Activated B cell treated with CpG ODN at 0.5 μM for 24 hours (primary cell): ENCODE results near the gene RET. TPM values are rescaled to one million over a fixed set of nuclear protein-coding genes. Genes with fewer than 3 reads are reported as not detected.

Source experiments
- ATAC-seq: fragments of 200-7000 bp; cut with Tn5 transposase; one replicate; pipeline ENCODE4 v1.10.0; 2021; ENCODE audit warnings: low read depth, mild to moderate bottlenecking, moderate library complexity
- CTCF ChIA-PET: fragments of 350-600 bp; sonication (Branson Sonifier 250); formaldehyde crosslinking; loops from one replicate; lab custom pipeline; 2021; ENCODE audit warnings: antibody characterized with exemption; lab: Charles Lee
- POLR2A ChIA-PET: fragments of 350-600 bp; sonication (Branson Sonifier 250); formaldehyde crosslinking; loops from one replicate; lab custom pipeline; 2021; ENCODE audit warnings: antibody characterized with exemption; lab: Charles Lee
- DNase-seq: peaks from one replicate; pipeline ENCODE4 v3.0.0; 2022
- H3K27ac Mint-ChIP-seq: one replicate; pipeline ENCODE4 v1.8.0; 2020; ENCODE audit warnings: mixed read lengths
- H3K27me3 Mint-ChIP-seq: one replicate; pipeline ENCODE4 v1.8.0; 2021; ENCODE audit warnings: mixed read lengths
- H3K36me3 Mint-ChIP-seq: one replicate; pipeline ENCODE4 v1.8.0; 2021; ENCODE audit warnings: low read depth, mixed read lengths
- H3K4me1 Mint-ChIP-seq: one replicate; pipeline ENCODE4 v1.8.0; 2021; ENCODE audit warnings: mixed read lengths
- H3K4me3 Mint-ChIP-seq: one replicate; pipeline ENCODE4 v1.8.0; 2020; ENCODE audit warnings: mild to moderate bottlenecking, mixed read lengths
- H3K9me3 Mint-ChIP-seq: one replicate; pipeline ENCODE4 v1.8.0; 2020; ENCODE audit warnings: mixed read lengths
- CTCF ChIP-seq: fragments of 200-600 bp; IDR thresholded peaks from one replicate; pipeline ENCODE4 v1.8.0; 2022; ENCODE audit warnings: antibody characterized with exemption, mild to moderate bottlenecking
- intact Hi-C: fragments of 100-400 bp; cut with micrococcal nuclease; formaldehyde crosslinking; loops from one replicate; pipeline ENCODE4 v1.15.1; 2024
- total RNA-seq: library from RNA; stranded (reverse); gene quantifications from 2 replicates; pipeline ENCODE4 v1.2.3, GENCODE V29; 2022

The RET gene
- total RNA-seq, 1 donor from 2014 or later = not detected

GRCh38 chr10:43124094-43124521 lies 47.2 kb downstream of the RET start:
- H3K27ac Mint-ChIP-seq = no peak overlapping the region
- H3K9me3 Mint-ChIP-seq = no peaks in the 10 kb centered on the region
- no peaks in the 10 kb centered on the region for H3K36me3 Mint-ChIP-seq
- CTCF ChIA-PET = no interaction called here
- no peak for DNase-seq
- POLR2A ChIA-PET = interaction anchor here (6.1 kb wide), 1 partner anchor 15 kb away, joined by 67 read pairs; the partner anchor contains the start of gene CSGALNACT2
- no peak for TF ChIP-seq CTCF
- no peak overlapping the region for H3K4me3 Mint-ChIP-seq
- H3K27me3 Mint-ChIP-seq = no peaks in the 10 kb centered on the region
- intact Hi-C loops = no loop called here
- H3K4me1 Mint-ChIP-seq = peaks cover 72% of the 10 kb centered on the region
- no peak for ATAC-seq

- TF ChIP-seq CTCF = no peak
- intact Hi-C loops = no loop called here
- peaks cover 76% of the 10 kb centered on the region for H3K4me1 Mint-ChIP-seq
- H3K9me3 Mint-ChIP-seq = no peaks in the 10 kb centered on the region
- DNase-seq (no peak), ATAC-seq (no peak)
- ChIA-PET POLR2A (interaction anchor here (6.1 kb wide), 1 partner anchor 14 kb away, joined by 67 read pairs; the partner anchor contains the start of gene CSGALNACT2), CTCF (no interaction called here)
- H3K4me3 Mint-ChIP-seq = no peak overlapping the region
- H3K27ac Mint-ChIP-seq = no peak overlapping the region
- H3K36me3 Mint-ChIP-seq = no peaks in the 10 kb centered on the region
- H3K27me3 Mint-ChIP-seq = no peaks in the 10 kb centered on the region
Measured at GRCh38 chr10:43124574-43125273, 47.9 kb downstream of the RET start.

GRCh38 chr10:43125274-43125845 lies 48.5 kb downstream of the RET start:
- POLR2A ChIA-PET = interaction anchor here (6.1 kb wide), 1 partner anchor 14 kb away, joined by 67 read pairs; the partner anchor contains the start of gene CSGALNACT2

GRCh38 chr10:43125881-43126731 lies 49.2 kb downstream of the RET start:
- Mint-ChIP-seq H3K4me3 (no peak overlapping the region), H3K27me3 (no peaks in the 10 kb centered on the region), H3K36me3 (no peaks in the 10 kb centered on the region), H3K9me3 (no peaks in the 10 kb centered on the region), H3K4me1 (peaks cover 63% of the 10 kb centered on the region), H3K27ac (peak overlapping the region; percentile 21)
- no peak for ATAC-seq
- ChIA-PET CTCF (no interaction called here), POLR2A (interaction anchor here (1.6 to 6.1 kb wide), 2 partner anchors 12 to 13 kb away, joined by 4 to 67 read pairs; partner anchors contain the start of gene CSGALNACT2)
- DNase-seq = no peak
- intact Hi-C loops = no loop called here
- no peak for TF ChIP-seq CTCF

More at GRCh38 chr10:43125274-43125845, 48.5 kb downstream of the RET start:
- Mint-ChIP-seq H3K9me3 (no peaks in the 10 kb centered on the region), H3K4me3 (no peak overlapping the region), H3K36me3 (no peaks in the 10 kb centered on the region), H3K27ac (no peak overlapping the region), H3K4me1 (peaks cover 70% of the 10 kb centered on the region), H3K27me3 (no peaks in the 10 kb centered on the region)
- DNase-seq (no peak), ATAC-seq (no peak)
- intact Hi-C loops = no loop called here
- TF ChIP-seq CTCF = no peak
- CTCF ChIA-PET = no interaction called here
